HEK293 (cell line): ENCODE data around the gene PCDH9.
A peak's percentile ranks its signal among the peaks of the same experiment; 100 is the strongest.

Source experiments
- CTCF ChIA-PET: fragments of 350-600 bp; formaldehyde crosslinking; extraction: SDS; loops from one replicate; lab custom pipeline; 2021; ENCODE audit warnings: antibody characterized with exemption; lab: Yijun Ruan, JAX
- POLR2A ChIA-PET: fragments of 300-600 bp; formaldehyde crosslinking; extraction: SDS; loops from one replicate; lab custom pipeline; 2020; ENCODE audit warnings: antibody characterized with exemption, inconsistent platforms; lab: Yijun Ruan, JAX
- H3K27ac ChIP-seq: fragments of 200-500 bp; sonication (Bioruptor generic); 2 replicates; pipeline ENCODE4 v1.5.1; 2014; ENCODE audit warnings: low read depth, low read length, control low read depth, inconsistent platforms; ENCODE audit errors: extremely low read depth
- H3K36me3 ChIP-seq, 2 experiments: fragments of 200-500 bp in 1 of 2; sonication (Bioruptor generic) in 1 of 2; 1 replicate in 1 of 2; 2 replicates in 1 of 2; pipeline ENCODE4 v1.5.1; 2014 to 2017; ENCODE audit warnings: inconsistent platforms in 2 of 2, low read length in 2 of 2; ENCODE audit not compliant: control insufficient read depth in 2 of 2, insufficient read depth in 1 of 2
- H3K4me1 ChIP-seq: fragments of 200-500 bp; sonication (Bioruptor generic); 2 replicates; pipeline ENCODE4 v1.5.1; 2014; ENCODE audit warnings: mild to moderate bottlenecking, low read length, inconsistent platforms; ENCODE audit not compliant: control insufficient read depth, insufficient read depth
- H3K4me3 ChIP-seq: 2 replicates; pipeline ENCODE4 v1.5.1; 2011; ENCODE audit warnings: low read depth, mild to moderate bottlenecking, control low read depth, low read length, moderate library complexity
- H3K9me3 ChIP-seq: fragments of 200-500 bp; sonication (Bioruptor generic); 2 replicates; pipeline ENCODE4 v1.5.1; 2014; ENCODE audit warnings: low read depth, low read length, inconsistent platforms; ENCODE audit not compliant: control insufficient read depth, insufficient read depth
- EGR2 ChIP-seq: fragments of 450-650 bp; formaldehyde crosslinking; IDR thresholded peaks from 2 replicates; pipeline ENCODE4 v1.5.1; 2016; ENCODE audit warnings: low read depth, missing biosample characterization, missing genetic modification characterization
- GLI2 ChIP-seq: fragments of 450-650 bp; formaldehyde crosslinking; IDR thresholded peaks from 2 replicates; pipeline ENCODE4; 2017; ENCODE audit warnings: missing biosample characterization, missing genetic modification characterization, low read depth, borderline replicate concordance
- GLIS1 ChIP-seq: fragments of 450-650 bp; formaldehyde crosslinking; IDR thresholded peaks from 2 replicates; pipeline ENCODE4 v1.5.1; 2016; ENCODE audit warnings: missing biosample characterization, missing genetic modification characterization
- HOXD13 ChIP-seq: sonication (generic); formaldehyde crosslinking; IDR thresholded peaks from 2 replicates; pipeline ENCODE4 v1.8.0; 2022; ENCODE audit warnings: missing genetic modification reagents, borderline replicate concordance
- OSR2 ChIP-seq: fragments of 450-650 bp; formaldehyde crosslinking; IDR thresholded peaks from 2 replicates; pipeline ENCODE4 v1.5.1; 2016; ENCODE audit warnings: missing biosample characterization, missing genetic modification characterization
- RBAK ChIP-seq: fragments of 450-650 bp; formaldehyde crosslinking; IDR thresholded peaks from 2 replicates; pipeline ENCODE4 v1.5.1; 2016; ENCODE audit warnings: missing biosample characterization, missing genetic modification characterization
- SP7 ChIP-seq: fragments of 450-650 bp; formaldehyde crosslinking; IDR thresholded peaks from 2 replicates; pipeline ENCODE4 v1.5.1; 2016; ENCODE audit warnings: missing biosample characterization, missing genetic modification characterization
- WT1 ChIP-seq: fragments of 450-650 bp; formaldehyde crosslinking; IDR thresholded peaks from 2 replicates; pipeline ENCODE4 v1.5.1; 2016; ENCODE audit warnings: missing biosample characterization, missing genetic modification characterization
- ZBTB20 ChIP-seq: fragments of 450-650 bp; formaldehyde crosslinking; IDR thresholded peaks from 2 replicates; pipeline ENCODE4 v1.5.1; 2016; ENCODE audit warnings: missing biosample characterization, missing genetic modification characterization
- ZFHX2 ChIP-seq: fragments of 450-650 bp; formaldehyde crosslinking; conservative IDR thresholded peaks from 2 replicates; pipeline ENCODE4 v1.5.1; 2016; ENCODE audit warnings: missing biosample characterization, missing genetic modification characterization
- ZIC2 ChIP-seq: fragments of 450-650 bp; formaldehyde crosslinking; IDR thresholded peaks from 2 replicates; pipeline ENCODE4 v1.5.1; 2016; ENCODE audit warnings: missing biosample characterization, missing genetic modification characterization
- ZNF184 ChIP-seq: fragments of 450-650 bp; IDR thresholded peaks from 2 replicates; pipeline ENCODE4 v1.5.1; 2018; ENCODE audit warnings: missing biosample characterization, mild to moderate bottlenecking, missing genetic modification characterization
- ZNF211 ChIP-seq: fragments of 450-650 bp; formaldehyde crosslinking; IDR thresholded peaks from 2 replicates; pipeline ENCODE4 v1.5.1; 2016; ENCODE audit warnings: low read depth, missing biosample characterization, missing genetic modification characterization
- ZNF239 ChIP-seq: fragments of 450-650 bp; formaldehyde crosslinking; IDR thresholded peaks from 2 replicates; pipeline ENCODE4 v1.5.1; 2016; ENCODE audit warnings: missing biosample characterization, missing genetic modification characterization
- ZNF335 ChIP-seq: fragments of 450-650 bp; formaldehyde crosslinking; conservative IDR thresholded peaks from 2 replicates; pipeline ENCODE4 v1.5.1; 2016; ENCODE audit warnings: missing biosample characterization, missing genetic modification characterization
- ZNF394 ChIP-seq: fragments of 450-650 bp; formaldehyde crosslinking; IDR thresholded peaks from 2 replicates; pipeline ENCODE4 v1.5.1; 2016; ENCODE audit warnings: missing biosample characterization, missing genetic modification characterization, mild to moderate bottlenecking, moderate library complexity, borderline replicate concordance
- ZNF433 ChIP-seq: fragments of 450-650 bp; formaldehyde crosslinking; IDR thresholded peaks from 2 replicates; pipeline ENCODE4 v1.5.1; 2016; ENCODE audit warnings: missing biosample characterization, missing genetic modification characterization, low read depth
- ZNF529 ChIP-seq: fragments of 450-650 bp; formaldehyde crosslinking; IDR thresholded peaks from 2 replicates; pipeline ENCODE4 v1.5.1; 2017; ENCODE audit warnings: missing genetic modification characterization, missing biosample characterization; ENCODE audit not compliant: insufficient replicate concordance
- ZNF561 ChIP-seq: fragments of 450-650 bp; IDR thresholded peaks from 2 replicates; pipeline ENCODE4 v1.5.1; 2018; ENCODE audit warnings: missing biosample characterization, missing genetic modification characterization, borderline replicate concordance
- ZNF600 ChIP-seq: fragments of 450-650 bp; formaldehyde crosslinking; IDR thresholded peaks from 2 replicates; pipeline ENCODE4 v1.5.1; 2016; ENCODE audit warnings: missing biosample characterization, missing genetic modification characterization
- ZNF777 ChIP-seq: fragments of 450-650 bp; formaldehyde crosslinking; IDR thresholded peaks from 2 replicates; pipeline ENCODE4 v1.5.1; 2017; ENCODE audit warnings: missing biosample characterization, missing genetic modification characterization, borderline replicate concordance
- TF ChIP-seq, protein P1 (sequence below): fragments of 450-650 bp; formaldehyde crosslinking; IDR thresholded peaks from 2 replicates; pipeline ENCODE4; 2016; ENCODE audit warnings: missing biosample characterization, missing genetic modification characterization
- TF ChIP-seq, protein P2 (sequence below): fragments of 450-650 bp; formaldehyde crosslinking; IDR thresholded peaks from 2 replicates; pipeline ENCODE4 v1.5.1; 2016; ENCODE audit warnings: missing biosample characterization, missing genetic modification characterization
- TF ChIP-seq, protein P3 (sequence below): fragments of 450-650 bp; IDR thresholded peaks from 2 replicates; pipeline ENCODE4 v1.5.1; 2018; ENCODE audit warnings: missing biosample characterization, missing genetic modification characterization
- TF ChIP-seq, protein P4 (sequence below): fragments of 450-650 bp; formaldehyde crosslinking; IDR thresholded peaks from 2 replicates; pipeline ENCODE4 v1.5.1; 2017; ENCODE audit warnings: missing biosample characterization, missing genetic modification characterization
- TF ChIP-seq, protein P5 (sequence below): fragments of 450-650 bp; formaldehyde crosslinking; IDR thresholded peaks from 2 replicates; pipeline ENCODE4 v1.5.1; 2016; ENCODE audit warnings: missing biosample characterization, missing genetic modification characterization

Gene PCDH9

DNA sequence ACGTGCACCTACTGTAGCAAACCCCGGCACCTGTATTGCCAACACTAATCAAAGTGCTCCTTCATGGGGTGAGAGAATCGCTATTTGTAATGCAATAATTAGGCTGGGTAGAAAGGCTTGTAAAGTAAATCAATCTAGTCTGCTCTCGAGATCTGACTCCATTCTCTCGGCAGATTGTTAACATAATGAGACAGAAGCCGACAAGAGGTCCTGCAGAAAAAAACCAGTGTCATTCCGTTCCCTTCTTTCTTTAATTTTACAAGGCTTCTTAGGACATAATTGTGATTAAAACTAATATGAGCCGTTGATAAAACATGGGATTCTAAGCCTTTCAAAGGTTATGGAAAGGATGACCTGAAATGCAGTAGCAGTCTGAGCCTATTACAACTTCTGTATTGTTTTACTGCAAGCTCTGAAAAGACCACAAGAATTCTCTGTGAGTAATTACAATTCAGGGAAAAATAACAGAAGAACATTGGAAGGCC, 530.0 kb downstream of the PCDH9 start:
- no peak overlapping the region for H3K4me3 ChIP-seq
- H3K36me3 ChIP-seq: no peaks in the 10 kb centered on the region
- no peaks in the 10 kb centered on the region for H3K9me3 ChIP-seq
- CTCF ChIA-PET: no interaction called here
- H3K27ac ChIP-seq: no peak overlapping the region
- TF ChIP-seq RBAK (tag by site-specific recombination): no peak
- TF ChIP-seq ZNF184 (tag by site-specific recombination): no peak
- no peak for TF ChIP-seq ZFHX2 (tag by site-specific recombination)
- TF ChIP-seq OSR2 (tag by site-specific recombination): peak; percentile 38; the same call in 1 of the 2 replicates
- no peak for TF ChIP-seq GLIS1 (tag by site-specific recombination)
- TF ChIP-seq ZNF433 (tag by site-specific recombination): no peak
- no peak for TF ChIP-seq GLI2 (tag by site-specific recombination)
- TF ChIP-seq ZIC2 (tag by site-specific recombination): no peak
- no peak for TF ChIP-seq WT1 (tag by site-specific recombination)
- TF ChIP-seq ZNF529 (tag by site-specific recombination): no peak
- TF ChIP-seq ZNF335 (tag by site-specific recombination): 0 out of 2 replicates have a peak, but pooled peaks have one; percentile 17
- TF ChIP-seq HOXD13 (CRISPR knock-in tag): no peak
- TF ChIP-seq ZBTB20 (tag by site-specific recombination): peak; percentile 68
- TF ChIP-seq, protein P1, sequence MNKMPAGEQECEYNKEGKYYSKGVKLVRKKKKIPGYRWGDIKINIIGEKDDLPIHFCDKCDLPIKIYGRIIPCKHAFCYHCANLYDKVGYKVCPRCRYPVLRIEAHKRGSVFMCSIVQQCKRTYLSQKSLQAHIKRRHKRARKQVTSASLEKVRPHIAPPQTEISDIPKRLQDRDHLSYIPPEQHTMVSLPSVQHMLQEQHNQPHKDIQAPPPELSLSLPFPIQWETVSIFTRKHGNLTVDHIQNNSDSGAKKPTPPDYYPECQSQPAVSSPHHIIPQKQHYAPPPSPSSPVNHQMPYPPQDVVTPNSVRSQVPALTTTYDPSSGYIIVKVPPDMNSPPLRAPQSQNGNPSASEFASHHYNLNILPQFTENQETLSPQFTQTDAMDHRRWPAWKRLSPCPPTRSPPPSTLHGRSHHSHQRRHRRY (tag by site-specific recombination): no peak
- TF ChIP-seq ZNF600 (tag by site-specific recombination): no peak
- TF ChIP-seq SP7 (tag by site-specific recombination): no peak
- no peak for TF ChIP-seq ZNF211
- TF ChIP-seq, protein P2, sequence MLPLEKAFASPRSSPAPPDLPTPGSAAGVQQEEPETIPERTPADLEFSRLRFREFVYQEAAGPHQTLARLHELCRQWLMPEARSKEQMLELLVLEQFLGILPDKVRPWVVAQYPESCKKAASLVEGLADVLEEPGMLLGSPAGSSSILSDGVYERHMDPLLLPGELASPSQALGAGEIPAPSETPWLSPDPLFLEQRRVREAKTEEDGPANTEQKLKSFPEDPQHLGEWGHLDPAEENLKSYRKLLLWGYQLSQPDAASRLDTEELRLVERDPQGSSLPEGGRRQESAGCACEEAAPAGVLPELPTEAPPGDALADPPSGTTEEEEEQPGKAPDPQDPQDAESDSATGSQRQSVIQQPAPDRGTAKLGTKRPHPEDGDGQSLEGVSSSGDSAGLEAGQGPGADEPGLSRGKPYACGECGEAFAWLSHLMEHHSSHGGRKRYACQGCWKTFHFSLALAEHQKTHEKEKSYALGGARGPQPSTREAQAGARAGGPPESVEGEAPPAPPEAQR (tag by site-specific recombination): no peak
- TF ChIP-seq, protein P3, sequence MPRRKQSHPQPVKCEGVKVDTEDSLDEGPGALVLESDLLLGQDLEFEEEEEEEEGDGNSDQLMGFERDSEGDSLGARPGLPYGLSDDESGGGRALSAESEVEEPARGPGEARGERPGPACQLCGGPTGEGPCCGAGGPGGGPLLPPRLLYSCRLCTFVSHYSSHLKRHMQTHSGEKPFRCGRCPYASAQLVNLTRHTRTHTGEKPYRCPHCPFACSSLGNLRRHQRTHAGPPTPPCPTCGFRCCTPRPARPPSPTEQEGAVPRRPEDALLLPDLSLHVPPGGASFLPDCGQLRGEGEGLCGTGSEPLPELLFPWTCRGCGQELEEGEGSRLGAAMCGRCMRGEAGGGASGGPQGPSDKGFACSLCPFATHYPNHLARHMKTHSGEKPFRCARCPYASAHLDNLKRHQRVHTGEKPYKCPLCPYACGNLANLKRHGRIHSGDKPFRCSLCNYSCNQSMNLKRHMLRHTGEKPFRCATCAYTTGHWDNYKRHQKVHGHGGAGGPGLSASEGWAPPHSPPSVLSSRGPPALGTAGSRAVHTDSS (tag by site-specific recombination): no peak
- no peak for TF ChIP-seq EGR2 (tag by site-specific recombination)
- TF ChIP-seq, all 188 proteins: peak for 3
- POLR2A ChIA-PET: no interaction called here
- no peaks in the 10 kb centered on the region for H3K4me1 ChIP-seq

DNA sequence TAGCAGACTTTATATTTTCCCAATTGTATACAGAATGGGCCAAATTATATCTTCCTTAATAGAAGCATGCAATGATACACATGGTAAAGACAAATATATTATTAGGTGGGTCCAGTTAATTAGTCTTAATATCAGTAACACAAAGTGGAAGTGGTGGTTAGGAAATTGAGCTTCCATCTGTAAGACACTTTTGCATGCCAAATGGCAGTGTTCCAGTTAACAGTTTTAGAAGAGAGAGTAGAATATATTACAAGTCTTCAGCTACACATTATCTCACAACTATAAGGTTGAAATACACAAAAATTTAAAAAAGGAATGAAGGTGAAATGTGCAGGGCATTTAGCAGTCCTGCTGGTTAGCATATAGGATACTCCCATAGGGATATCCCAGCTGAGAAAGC, 536.5 kb downstream of the PCDH9 start:
- Histone ChIP-seq H3K4me1 (no peaks in the 10 kb centered on the region), H3K9me3 (no peaks in the 10 kb centered on the region), H3K4me3 (no peak overlapping the region), H3K36me3 (no peaks in the 10 kb centered on the region), H3K27ac (no peak overlapping the region)
- CTCF ChIA-PET: interaction anchor here (0.6 kb wide), 2 partner anchors 80 to 529 kb away, joined by 3 to 4 read pairs; no protein-coding TSS in a partner anchor
- POLR2A ChIA-PET: no interaction called here
- no peak for TF ChIP-seq ZNF394 (tag by site-specific recombination)
- no peak for TF ChIP-seq ZNF777 (tag by site-specific recombination)
- TF ChIP-seq, protein P4, sequence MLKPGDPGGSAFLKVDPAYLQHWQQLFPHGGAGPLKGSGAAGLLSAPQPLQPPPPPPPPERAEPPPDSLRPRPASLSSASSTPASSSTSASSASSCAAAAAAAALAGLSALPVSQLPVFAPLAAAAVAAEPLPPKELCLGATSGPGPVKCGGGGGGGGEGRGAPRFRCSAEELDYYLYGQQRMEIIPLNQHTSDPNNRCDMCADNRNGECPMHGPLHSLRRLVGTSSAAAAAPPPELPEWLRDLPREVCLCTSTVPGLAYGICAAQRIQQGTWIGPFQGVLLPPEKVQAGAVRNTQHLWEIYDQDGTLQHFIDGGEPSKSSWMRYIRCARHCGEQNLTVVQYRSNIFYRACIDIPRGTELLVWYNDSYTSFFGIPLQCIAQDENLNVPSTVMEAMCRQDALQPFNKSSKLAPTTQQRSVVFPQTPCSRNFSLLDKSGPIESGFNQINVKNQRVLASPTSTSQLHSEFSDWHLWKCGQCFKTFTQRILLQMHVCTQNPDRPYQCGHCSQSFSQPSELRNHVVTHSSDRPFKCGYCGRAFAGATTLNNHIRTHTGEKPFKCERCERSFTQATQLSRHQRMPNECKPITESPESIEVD: no peak
- no peak for TF ChIP-seq ZNF239 (tag by site-specific recombination)
- TF ChIP-seq, protein P5, sequence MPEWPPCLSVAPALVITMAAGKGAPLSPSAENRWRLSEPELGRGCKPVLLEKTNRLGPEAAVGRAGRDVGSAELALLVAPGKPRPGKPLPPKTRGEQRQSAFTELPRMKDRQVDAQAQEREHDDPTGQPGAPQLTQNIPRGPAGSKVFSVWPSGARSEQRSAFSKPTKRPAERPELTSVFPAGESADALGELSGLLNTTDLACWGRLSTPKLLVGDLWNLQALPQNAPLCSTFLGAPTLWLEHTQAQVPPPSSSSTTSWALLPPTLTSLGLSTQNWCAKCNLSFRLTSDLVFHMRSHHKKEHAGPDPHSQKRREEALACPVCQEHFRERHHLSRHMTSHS (tag by site-specific recombination): no peak
- TF ChIP-seq ZNF561: no peak
